Epithelial cell of prostate (primary cell): ENCODE data around the gene BPIFB3.

ENCODE experiments used
- DNase-seq: peaks from one replicate; pipeline ENCODE4 v3.0.0-alpha.2; 2011; ENCODE audit warnings: low read depth, low spot score
- H3K27ac ChIP-seq: fragments of 450-650 bp; 2 replicates; pipeline ENCODE4 v1.5.1; 2017; ENCODE audit warnings: mild to moderate bottlenecking

BPIFB3 gene

GRCh38 chr20:33053291-33054106 lies at the start of gene BPIFB3:
Gene BPIFB3 (plus strand): TSS chr20:33053903. CDS start chr20:33055436, 1,533 bp downstream.
- no peak for DNase-seq
- H3K27ac ChIP-seq, result no peak within 1 kb of the TSS

GRCh38 chr20:33004141-33004751 lies 49.5 kb upstream of the BPIFB3 start, which contains the start of gene SUN5:
Gene SUN5 (minus strand): TSS chr20:33004433. CDS start chr20:33004340, 93 bp downstream.
- no peak for DNase-seq
- no peak within 1 kb of the TSS for H3K27ac ChIP-seq

- no peak overlapping the region for H3K27ac ChIP-seq
- no peak for DNase-seq
These were observed 48.6 kb upstream of the BPIFB3 start for GRCh38 chr20:33005132-33005566.

GRCh38 chr20:33005908-33006775 lies 47.6 kb upstream of the BPIFB3 start:
- no peak overlapping the region for H3K27ac ChIP-seq
- DNase-seq, result no peak

GRCh38 chr20:33006776-33007375 lies 46.8 kb upstream of the BPIFB3 start:
- H3K27ac ChIP-seq, result no peak overlapping the region
- no peak for DNase-seq

- DNase-seq, result no peak
- H3K27ac ChIP-seq, result no peak within 1 kb of the TSS
These were observed 46.0 kb upstream of the BPIFB3 start, which contains the start of gene BPIFB2 for GRCh38 chr20:33007376-33008335. Gene BPIFB2 (plus strand): TSS chr20:33007704. CDS start chr20:33008575, 871 bp downstream.

- no peak for DNase-seq
- no peak overlapping the region for H3K27ac ChIP-seq
These were observed 45.1 kb upstream of the BPIFB3 start for GRCh38 chr20:33008336-33009213.

- no peak for DNase-seq
- H3K27ac ChIP-seq, result no peak overlapping the region
These were observed 44.2 kb upstream of the BPIFB3 start for GRCh38 chr20:33009214-33010132.

- DNase-seq, result no peak
- no peak overlapping the region for H3K27ac ChIP-seq
These were observed 43.6 kb upstream of the BPIFB3 start for GRCh38 chr20:33010133-33010504.

- no peak overlapping the region for H3K27ac ChIP-seq
- no peak for DNase-seq
These were observed 42.8 kb upstream of the BPIFB3 start for GRCh38 chr20:33010674-33011449.

GRCh38 chr20:33012327-33013189 lies 41.1 kb upstream of the BPIFB3 start:
- H3K27ac ChIP-seq, result no peak overlapping the region
- DNase-seq, result no peak

- no peak overlapping the region for H3K27ac ChIP-seq
- DNase-seq, result no peak
These were observed 39.9 kb upstream of the BPIFB3 start for GRCh38 chr20:33013701-33014326.

- H3K27ac ChIP-seq, result no peak overlapping the region
- DNase-seq, result no peak
These were observed 39.2 kb upstream of the BPIFB3 start for GRCh38 chr20:33014336-33015113.

GRCh38 chr20:33015114-33015484 lies 38.6 kb upstream of the BPIFB3 start:
- no peak overlapping the region for H3K27ac ChIP-seq
- no peak for DNase-seq
